A673 (cell line): ENCODE results near the gene STPG3.

Source experiments
- CTCF ChIP-seq: fragments of 300-800, 200-600 bp; sonication (generic); conservative IDR thresholded peaks from 2 replicates; pipeline ENCODE4 v1.5.1; 2017; ENCODE audit warnings: low read depth, mild to moderate bottlenecking, antibody characterized with exemption, low read length, moderate library complexity, mixed read lengths
- EZH2 ChIP-seq: fragments of 200-600 bp; sonication (generic); IDR thresholded peaks from 2 replicates; pipeline ENCODE4 v1.6.1; 2017; ENCODE audit warnings: borderline replicate concordance, low read depth, mild to moderate bottlenecking, mixed read lengths, antibody characterized with exemption, low read length; ENCODE audit not compliant: poor library complexity, severe bottlenecking

- TF ChIP-seq CTCF = no peak
- TF ChIP-seq EZH2 = no peak
Measured at GRCh38 chr9:137300567-137301080, 49.5 kb downstream of the STPG3 start.
